ENCODE results near the gene SNED1. TPM values are rescaled to one million over a fixed set of nuclear protein-coding genes. Genes with fewer than 3 reads are reported as not detected.
"Not testable (repeated sequence)": the region's sequence is repeated elsewhere in the genome, so short reads cannot be mapped to it uniquely, and the experiment has no call there.

Gene SNED1
- total RNA-seq, 4 donors from 2014 or later = 9.0 to 18.4 (median 17.1) TPM

- TF ChIP-seq CTCF (IDR thresholded peaks at IDR 0.05) (no peak), POLR2A (IDR thresholded peaks at IDR 0.05) (no peak)
- DNase-seq (ENCODE audit: low spot score in 2 of 2) = peak in 1 of 2 donors; percentile 23
- WGBS, 2 donors = 81 to 83% methylated on average over 8 of the region's 8 CpGs
- H3K4me3 ChIP-seq (ENCODE audit: low read depth, poor library complexity, severe bottlenecking) = no peak overlapping the region
- intact Hi-C loops (cut with DNase I; ENCODE audit: low total_unique reads) = no loop called here
Observed at GRCh38 chr2:241092677-241093076, 94.3 kb downstream of the SNED1 start.

- DNase-seq (ENCODE audit: low spot score in 2 of 2) = peak in 1 of 2 donors; percentile 37
Observed at GRCh38 chr2:241093133-241093781, 94.8 kb downstream of the SNED1 start.

GRCh38 chr2:241094172-241094571, 95.8 kb downstream of the SNED1 start:
- H3K4me3 ChIP-seq (ENCODE audit: low read depth, poor library complexity, severe bottlenecking) = no peak overlapping the region
- peak in 1 of 2 donors; percentile 75 for DNase-seq (ENCODE audit: low spot score in 2 of 2)
- no peak for TF ChIP-seq POLR2A (IDR thresholded peaks at IDR 0.05)
- TF ChIP-seq CTCF (IDR thresholded peaks at IDR 0.05) = no peak
- intact Hi-C loops (cut with DNase I; ENCODE audit: low total_unique reads) = no loop called here
- WGBS, 2 donors = 93 to 95% methylated on average over 7 of the region's 7 CpGs

More at GRCh38 chr2:241093133-241093781, 94.8 kb downstream of the SNED1 start:
- intact Hi-C loops (cut with DNase I; ENCODE audit: low total_unique reads); H3K4me3 ChIP-seq (ENCODE audit: low read depth, poor library complexity, severe bottlenecking): not testable (repeated sequence)
- 80 to 82% methylated on average over 10 of the region's 10 CpGs for WGBS, 2 donors

- no peak for TF ChIP-seq CTCF (IDR thresholded peaks at IDR 0.05)
- no peak for TF ChIP-seq POLR2A (IDR thresholded peaks at IDR 0.05)
- DNase-seq (ENCODE audit: low spot score in 2 of 2) = peak in 1 of 2 donors; percentile 23
- 82 to 86% methylated on average over 6 of the region's 6 CpGs for WGBS, 2 donors
- no peak overlapping the region for H3K4me3 ChIP-seq (ENCODE audit: low read depth, poor library complexity, severe bottlenecking)
- intact Hi-C loops (cut with DNase I; ENCODE audit: low total_unique reads) = no loop called here
Observed at GRCh38 chr2:241094924-241095420, 96.6 kb downstream of the SNED1 start.

GRCh38 chr2:241095594-241096290, 97.3 kb downstream of the SNED1 start:
- DNase-seq (ENCODE audit: low spot score in 2 of 2) = peak in 1 of 2 donors; percentile 26
- H3K4me3 ChIP-seq (ENCODE audit: low read depth, poor library complexity, severe bottlenecking) = no peak overlapping the region
- WGBS, 2 donors = 85 to 88% methylated on average over 14 of the region's 14 CpGs
- intact Hi-C loops (cut with DNase I; ENCODE audit: low total_unique reads) = no loop called here
- no peak for TF ChIP-seq POLR2A (IDR thresholded peaks at IDR 0.05)
- no peak for TF ChIP-seq CTCF (IDR thresholded peaks at IDR 0.05)

- 89 to 92% methylated on average over 8 of the region's 8 CpGs for WGBS, 2 donors
- no peak for DNase-seq (ENCODE audit: low spot score in 2 of 2)
- TF ChIP-seq CTCF (IDR thresholded peaks at IDR 0.05) (no peak), POLR2A (IDR thresholded peaks at IDR 0.05) (no peak)
- no peak overlapping the region for H3K4me3 ChIP-seq (ENCODE audit: low read depth, poor library complexity, severe bottlenecking)
- intact Hi-C loops (cut with DNase I; ENCODE audit: low total_unique reads) = no loop called here
Observed at GRCh38 chr2:241096979-241097378, 98.6 kb downstream of the SNED1 start.

Measured in lower leg skin (tissue), 4 donors.